NCI-H128 (cell line): ENCODE measurements around the gene CD82.
"Not testable (repeated sequence)": the region's sequence is repeated elsewhere in the genome, so short reads cannot be mapped to it uniquely, and the experiment has no call there.

ENCODE experiments used
- DNase-seq: peaks from one replicate; lab custom pipeline; 2025; ENCODE audit not compliant: unreplicated experiment; lab: John Stamatoyannopoulos, UW

Gene CD82

DNA sequence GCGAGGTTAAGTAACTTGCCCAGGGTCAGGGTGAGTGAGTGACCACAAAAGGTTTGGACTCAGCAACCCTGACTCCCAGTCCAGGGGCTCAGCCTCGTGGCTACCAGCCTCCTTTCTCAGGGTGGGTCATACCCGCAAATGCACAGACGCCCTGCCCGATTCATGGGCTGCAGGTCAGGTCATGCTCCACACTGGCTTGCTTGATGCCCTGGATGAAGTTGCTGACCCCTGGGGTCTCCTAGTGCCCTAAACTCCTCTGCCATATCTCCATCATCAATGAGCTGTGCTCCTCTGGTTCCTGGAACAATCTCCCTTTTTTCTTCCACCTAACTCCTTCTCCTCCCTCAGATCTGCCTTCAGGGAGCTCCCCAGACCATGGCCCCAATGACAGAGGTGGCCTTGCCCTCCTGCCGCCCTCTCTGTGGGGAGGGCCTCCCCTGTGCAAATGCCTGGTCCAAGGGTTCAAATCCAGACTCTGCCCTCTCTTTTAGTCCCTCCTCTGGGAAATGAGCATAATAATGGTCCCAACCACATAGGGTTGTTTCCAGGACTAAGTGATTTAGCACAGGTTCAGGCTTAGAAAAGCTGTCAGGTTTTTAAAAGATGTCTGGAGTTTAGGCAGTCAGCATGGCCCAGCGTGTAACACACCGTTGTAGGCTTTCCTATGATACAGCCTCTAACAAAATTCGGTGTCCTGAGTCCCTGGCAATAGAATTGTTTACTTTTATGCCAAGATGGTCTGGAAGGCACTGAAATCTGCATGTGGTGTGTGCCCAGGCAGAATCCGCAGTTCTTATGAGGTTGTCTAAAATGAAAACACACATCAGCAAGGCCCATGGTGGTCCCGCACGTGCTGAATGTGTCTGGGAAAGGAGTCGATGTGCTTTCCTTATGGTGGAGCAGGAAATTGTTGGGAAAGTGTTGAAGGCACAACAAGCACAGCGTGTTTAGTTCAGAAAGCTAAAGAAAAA is 63.6 kb downstream of the CD82 start:
- DNase-seq = no peak

DNA sequence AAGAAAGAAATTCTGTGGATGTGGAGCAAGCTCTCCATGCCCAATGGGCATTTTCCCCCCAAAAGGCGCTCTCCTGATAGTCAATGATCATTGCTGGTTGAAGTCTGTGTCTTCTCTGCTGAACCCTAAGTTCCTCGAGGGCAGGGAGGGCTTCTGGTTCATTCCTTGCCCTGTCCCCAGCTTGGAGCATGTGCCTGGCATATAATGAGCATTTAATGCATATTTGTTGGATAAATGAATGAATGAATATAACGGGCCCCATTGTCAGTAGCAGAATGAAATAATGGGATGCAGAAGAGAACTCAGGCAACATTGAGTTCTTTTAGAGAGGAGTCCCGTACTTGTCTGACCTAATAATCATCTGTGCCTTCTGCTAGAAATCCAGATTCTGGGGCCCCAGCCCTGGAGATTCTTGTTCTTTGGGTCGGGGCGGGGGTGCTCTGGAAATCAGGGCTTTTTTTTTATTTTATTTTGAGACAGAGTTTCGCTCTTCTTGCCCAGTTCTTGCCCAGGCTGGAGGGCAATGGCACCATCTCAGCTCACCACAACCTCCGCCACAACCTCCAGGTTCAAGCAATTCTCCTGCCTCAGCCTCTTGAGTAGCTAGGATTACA is 64.4 kb downstream of the CD82 start:
- no peak for DNase-seq

DNA sequence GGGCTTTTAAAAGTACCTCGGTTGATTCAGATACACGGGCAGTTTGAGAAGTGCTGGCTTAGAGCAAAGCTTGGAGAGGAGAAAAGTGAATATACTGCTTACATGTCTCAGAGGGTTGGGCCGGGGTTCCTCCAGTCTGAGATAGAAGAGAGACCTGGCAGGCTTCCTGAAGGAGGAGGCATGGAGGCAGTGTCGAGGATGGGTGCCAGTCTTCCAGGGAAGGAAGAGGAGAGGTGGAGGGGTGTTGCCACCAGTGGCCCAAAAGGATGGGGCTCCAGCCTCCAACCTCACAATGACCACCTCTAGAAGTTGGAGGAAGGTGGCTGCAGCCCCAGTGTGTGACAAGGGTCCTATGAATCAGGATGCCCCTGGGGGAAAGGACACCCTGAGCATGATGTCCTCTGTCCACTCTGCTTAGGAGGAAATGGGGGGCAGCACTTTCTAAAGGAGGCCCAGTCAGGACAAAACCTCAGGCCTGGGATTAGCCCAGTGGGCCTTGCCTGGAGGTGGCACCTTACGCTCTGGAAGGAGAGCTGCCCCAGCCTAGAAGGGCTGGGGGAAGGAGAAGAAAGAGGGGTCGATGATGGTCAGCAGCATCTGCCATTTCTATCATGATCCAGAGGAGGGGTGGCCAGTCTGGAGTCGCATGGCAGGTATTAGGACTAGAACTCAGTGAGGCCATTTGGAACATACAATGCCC is 65.2 kb downstream of the CD82 start:
- no peak for DNase-seq

DNA sequence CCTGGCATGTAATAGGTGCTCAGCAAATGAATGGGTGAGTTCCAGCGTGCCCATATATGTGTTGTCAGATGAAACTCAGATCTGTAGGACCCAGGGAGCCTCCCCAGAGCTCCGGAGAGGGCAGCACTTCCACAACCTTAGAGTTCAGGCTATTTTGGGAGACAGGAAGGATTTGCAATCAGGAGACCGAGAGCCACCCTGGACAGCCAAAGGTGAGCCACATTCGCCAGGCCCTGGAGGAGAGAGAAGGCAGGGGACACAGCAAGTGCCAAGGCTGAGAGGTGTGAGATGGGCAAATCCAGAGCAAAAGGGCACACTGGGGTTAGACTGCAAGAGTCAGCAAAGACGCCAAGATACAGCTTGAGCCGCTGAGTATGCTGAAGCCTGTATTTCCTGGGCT is 66.4 kb downstream of the CD82 start:
- no peak for DNase-seq

DNA sequence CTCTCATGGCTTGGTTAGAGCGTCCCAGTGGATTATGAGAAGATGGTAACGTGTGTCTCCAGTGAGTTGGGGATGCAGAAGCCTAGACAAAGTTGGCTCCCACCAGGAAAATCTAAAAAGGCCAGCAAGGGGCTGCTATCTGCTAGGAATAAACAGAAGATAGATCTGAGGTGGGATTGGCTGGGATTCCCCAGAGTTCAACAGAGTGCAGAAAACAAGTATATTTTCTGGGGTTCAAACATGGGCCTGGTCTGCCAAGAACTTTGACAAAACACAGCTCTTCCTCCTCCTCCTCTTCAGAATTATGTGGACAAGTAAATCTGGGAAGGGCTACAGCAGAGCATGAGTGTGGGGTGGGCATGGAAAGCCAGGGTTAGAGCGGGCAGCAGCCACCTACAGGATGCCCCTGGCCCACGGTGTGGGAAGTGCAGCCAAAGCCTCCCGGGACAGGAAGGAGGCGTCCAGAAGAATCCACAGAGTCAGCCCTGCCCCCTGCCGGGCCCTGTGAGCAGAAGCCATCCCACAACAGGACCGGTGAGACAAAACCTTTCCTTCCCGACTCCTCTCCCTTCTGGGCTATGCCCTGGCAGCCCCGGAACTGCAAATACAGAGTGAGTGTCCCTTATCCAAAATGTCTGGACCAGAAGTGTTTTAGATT is 67.1 kb downstream of the CD82 start:
- DNase-seq = no peak

DNA sequence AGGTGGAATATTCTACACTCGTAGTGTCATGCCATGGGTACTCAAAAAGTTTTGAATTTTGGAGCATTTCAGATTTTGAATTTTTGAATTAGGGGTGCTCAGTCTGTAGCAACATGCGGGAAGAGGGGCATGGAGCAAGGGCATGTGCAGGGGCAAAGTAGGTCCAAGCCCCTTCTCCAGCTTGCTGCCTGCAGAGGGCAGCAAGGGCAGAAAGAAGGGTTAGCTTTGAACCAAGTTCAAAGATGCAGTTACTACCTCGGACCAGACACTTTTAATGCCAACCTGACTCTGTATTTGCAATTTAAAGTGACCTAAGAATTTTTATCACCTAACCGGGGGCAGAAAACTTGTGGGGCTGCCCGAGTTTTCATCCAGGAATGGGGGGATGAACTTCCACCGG is 68.2 kb downstream of the CD82 start:
- no peak for DNase-seq

DNA sequence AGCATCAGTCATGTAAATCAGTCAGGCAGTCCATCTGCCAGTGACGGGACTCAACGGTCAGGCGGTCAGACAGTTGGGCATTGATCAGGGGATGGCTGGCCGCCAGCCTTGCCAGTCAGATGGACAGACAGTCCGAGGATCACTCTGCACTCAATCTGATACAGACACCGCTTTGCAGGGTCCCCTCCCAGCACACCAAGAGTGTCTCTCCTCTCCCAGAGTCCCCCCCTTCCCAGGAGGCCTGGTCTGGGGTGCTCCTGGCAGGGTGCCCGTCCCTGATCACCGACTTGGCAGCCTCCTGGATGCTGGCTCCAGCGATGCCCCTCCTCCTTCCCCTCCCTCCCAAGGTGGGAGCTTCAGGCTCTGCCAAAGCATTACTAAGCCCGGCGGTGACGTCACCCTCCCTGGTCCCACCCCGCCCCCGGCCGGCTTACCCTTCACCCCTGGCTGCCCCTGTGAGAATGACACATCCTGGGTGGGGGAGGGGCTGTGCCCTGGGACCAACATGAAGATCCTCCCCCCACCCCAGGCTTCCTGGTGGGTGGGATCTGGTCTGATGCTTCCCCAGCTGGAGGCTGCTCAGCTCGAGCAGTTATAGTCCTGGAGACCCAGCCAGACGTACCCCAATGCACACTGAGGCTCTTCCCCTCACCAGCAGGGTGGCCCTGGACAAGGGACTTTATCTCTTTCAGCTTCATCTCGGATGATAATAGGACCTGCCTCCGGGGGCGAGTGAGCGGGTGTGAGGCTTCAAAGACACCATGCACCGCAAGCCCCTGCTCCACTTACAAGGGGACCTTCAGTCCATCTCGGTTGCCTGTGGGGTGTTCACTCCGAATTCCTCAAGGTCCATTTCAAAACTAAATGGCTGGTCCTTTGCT is 69.2 kb downstream of the CD82 start:
- no peak for DNase-seq

DNA sequence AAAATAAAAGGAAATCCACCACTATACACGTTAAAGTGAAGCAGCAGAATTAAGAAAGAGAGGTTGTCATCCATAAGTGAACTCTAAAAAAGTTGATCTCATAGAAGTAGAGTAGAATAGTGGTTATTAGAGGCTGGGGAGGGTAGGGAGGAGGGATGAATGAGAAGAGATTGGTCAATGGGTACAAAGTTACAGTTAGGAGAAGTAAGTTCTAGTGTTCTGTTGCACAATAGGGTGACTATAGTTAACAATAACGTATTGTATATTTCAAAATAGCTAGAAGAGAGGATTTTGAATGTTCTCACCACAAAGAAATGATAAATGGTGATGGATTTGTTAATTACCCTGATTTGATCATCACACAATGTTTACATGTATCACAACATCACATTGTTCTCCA is 72.0 kb downstream of the CD82 start:
- DNase-seq = no peak

DNA sequence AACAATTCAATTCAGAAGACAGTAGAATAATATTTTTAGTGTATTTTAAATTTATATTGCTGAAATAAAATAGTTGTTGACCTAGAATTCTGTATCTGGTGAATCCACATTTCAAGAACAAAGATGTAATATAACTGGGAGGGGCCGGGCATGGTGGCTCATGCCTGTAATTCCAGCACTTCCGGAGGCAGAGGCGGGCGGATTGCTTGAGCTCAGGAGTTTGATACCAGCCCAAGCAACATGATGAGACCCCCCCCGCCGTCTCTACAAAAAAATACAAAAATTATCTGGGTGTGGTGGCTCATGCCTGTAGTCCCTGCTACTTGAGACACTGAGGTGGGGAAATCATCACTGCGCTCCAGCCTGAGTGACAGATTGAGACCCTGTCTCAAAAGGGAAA is 72.6 kb downstream of the CD82 start:
- DNase-seq = no peak

DNA sequence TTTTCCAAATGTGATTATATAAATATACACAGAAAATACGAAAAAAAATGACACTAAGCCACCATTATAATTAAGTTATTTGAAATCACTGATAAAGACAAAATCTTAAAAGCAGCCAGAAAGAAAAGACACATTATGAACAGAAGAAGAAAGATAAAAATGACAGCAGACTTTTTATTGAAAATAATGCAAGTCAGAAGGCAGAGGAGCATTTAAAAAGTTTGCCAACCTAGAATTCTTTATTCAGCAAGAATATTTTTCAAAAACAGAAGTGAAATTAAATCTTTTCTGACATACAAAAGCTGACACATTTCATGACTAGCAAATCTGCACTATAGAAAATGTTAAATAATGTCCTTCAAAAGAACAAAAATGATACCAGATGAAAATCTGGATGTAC is 77.8 kb downstream of the CD82 start:
- DNase-seq = no peak

DNA sequence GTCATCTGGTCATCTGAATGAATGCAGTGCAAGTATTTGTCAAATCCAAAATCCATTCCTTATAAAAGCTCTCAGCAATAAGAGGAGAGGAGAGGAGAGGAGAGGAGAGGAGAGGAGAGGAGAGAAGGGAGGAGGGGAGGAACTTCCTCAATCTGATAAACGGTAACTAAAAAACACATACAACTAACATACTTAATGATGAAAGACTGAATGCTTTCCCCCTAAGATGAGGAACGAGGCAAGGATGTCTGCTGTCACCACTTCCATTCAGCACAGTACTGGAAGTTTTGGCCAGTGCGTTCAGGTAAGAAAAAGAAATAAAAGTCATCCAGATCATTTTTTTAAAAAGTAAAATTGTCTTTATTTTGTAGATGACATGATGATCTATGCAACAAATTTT is 80.4 kb downstream of the CD82 start:
- DNase-seq = no peak

DNA sequence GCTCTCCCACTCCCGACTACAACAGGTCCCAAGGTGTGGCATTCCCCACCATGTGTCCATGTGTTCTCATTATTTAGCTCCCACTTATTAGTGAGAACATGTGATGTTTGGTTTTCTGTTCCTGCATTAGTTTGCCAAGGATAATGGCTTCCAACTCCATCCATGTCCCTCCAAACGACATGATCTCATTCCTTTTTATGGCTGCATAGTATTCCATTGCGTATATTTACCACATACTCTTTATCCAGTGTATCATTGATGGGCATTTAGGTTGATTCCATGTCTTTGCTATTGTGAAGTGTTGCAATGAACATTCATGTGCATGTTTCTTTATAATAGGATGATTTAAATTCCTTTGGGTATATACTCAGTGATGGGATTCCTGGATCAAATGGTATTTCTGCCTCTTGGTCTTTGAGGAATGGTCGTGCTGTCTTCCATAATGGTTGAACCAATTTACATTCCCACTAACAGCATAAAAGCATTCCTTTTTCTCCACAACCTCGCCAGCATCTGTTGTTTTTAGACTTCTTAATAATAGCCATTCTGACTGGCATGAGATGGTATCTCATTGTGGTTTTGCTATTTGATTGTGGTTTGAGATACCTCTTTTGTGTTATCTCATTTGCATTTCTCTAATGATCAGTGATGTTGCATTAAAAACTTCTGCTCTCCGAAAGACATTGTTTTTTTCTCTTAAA is 81.9 kb downstream of the CD82 start:
- not testable (repeated sequence) for DNase-seq

DNA sequence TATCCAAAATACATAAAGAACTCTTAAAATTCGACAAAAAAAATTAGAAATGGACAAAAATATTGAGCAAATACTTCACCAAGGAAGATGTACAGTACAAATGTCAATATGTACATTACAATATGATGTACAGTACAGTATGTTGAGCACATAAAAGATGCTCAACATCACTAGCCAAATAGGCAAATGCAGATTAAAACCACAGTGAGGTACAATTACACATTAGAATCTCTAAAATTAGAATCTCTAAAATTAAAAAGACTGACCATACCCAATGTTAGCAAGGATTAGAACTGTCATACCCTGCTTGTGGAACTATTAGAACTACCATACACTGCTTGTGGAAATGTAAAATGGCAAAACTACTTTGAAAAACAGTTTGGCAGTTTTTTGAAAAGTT is 82.6 kb downstream of the CD82 start:
- no peak for DNase-seq

DNA sequence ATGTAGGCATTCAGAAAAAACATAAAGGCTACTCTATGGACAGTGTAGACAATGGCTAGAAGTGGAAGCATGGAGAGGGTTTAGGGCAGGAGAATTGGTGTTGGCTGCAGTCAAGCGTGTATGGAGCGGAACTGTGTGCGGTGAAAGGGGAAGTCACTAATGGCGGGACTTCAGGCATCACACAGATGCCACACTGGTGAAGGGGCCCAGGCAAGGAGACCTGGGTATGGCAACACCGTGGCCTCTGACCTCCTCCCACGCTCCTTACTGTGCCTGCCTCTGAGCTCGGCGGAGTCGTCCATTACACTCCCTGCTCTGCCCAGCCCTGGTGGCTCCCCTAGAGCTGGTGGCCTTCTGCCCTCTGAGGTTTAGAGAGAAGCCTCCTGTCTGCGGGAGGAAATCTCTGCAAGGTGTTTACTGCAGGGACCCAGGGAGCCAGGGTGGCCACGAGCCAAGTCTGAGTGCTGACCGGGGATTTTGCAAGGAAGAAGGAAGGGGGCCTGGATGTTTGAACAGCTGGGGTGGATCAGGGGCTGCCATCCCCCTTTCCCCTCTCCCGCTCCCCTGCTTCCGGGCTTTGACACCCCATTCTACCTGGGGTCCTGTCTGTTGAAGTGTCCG is 86.2 kb downstream of the CD82 start:
- no peak for DNase-seq

DNA sequence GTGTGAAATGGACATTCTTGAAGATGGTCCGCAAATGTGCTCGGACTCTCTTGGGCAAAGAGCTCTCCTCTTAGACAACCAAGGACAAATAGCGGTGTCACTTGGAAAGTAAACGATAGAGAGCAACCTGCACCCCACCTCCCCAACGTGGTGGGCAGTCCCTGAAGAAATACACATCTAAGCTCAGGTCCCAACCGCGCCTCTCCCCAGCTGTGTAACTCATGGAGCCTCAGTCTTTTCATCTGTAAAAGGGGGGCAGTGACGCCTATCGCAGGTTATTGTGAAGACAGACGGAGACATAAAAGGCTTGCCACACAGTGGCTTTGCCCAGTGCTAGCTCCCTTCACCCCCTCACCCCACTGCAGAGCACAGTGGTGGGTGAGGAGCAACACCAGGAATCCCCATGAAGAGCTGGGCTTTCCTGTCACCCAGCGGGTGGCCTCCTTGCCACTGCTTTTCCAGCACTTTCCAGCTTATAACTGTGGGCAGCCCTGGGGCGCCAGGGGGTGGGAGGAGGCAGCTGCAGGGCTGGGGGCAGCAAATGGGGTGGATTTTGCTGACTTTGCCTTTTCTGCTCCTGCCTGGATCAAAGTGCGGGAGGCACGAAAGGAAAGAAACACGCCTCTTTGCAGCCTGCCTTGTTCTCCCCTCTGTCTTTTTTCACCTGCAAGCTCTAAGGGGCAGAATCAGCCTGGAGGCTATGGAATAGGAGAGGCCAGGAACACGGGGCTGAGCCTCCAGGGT is 87.6 kb downstream of the CD82 start:
- no peak for DNase-seq

DNA sequence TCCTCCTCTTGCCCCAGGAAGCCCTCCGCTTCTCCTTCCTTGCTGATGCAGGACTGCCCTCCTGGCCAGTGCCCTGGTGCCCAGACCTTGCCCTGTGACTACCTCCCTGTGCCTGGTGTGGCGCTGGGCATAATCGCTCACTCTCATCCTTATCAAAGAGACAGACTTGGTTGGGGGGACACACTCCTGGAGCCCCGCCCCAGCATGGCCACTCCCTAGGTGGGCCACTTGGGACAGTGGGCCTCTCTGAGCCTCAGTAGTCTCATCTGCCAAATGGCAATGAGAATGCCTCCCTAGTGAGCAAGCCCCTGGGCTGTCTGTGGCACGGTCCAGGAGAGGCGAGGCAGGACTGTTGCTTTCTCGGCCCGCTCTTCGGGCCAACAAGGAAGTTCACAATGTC is 88.6 kb downstream of the CD82 start:
- DNase-seq = no peak

DNA sequence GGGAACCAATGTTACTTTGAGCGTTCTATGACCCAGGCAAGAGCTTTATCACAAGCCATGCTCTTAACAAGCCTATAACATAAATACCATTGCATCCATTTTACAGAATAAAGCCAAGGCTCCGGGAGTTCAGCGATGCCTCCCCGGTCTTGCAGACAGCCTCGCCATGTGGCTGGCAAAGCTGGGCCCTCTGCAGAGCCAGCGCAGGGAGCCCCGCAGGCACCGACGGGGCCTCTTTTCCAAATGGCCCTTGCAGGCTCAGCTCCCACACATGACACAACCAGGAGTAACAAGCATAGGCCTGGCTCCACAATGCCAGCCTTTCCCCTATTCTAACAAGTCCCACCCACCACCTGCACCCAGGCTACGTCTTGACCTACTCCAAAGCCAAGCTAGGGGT is 89.1 kb downstream of the CD82 start:
- no peak for DNase-seq

DNA sequence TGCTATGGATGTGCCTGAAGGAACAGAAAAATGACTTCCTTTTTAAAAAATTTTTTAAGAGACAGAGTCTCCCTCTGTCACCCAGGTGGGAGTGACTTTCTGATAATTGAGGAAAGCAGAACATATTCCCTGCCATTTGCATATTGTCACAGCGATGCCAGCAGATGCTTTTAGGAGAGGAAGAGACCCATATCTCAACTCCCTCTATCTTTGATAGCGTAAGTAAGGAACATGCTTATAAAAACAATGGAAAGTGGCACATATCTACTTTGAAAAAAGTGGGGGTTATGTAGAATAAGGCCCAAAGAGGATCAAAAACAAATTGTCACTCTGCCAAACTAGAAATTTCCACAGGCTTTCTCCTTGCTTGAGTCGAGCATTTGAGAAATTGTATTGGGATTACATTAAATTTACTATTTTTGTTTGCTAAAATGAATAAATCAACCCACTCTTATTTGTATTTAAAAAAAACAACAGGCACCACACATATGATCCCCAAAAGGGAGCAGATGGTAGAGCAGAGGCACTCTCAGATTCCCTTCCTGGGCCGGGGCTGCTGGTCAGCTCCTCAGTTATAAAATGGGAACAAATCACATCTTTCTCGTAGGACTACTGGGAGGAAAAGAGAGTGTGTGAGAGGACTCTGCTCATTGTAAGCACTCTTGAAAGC is 92.5 kb downstream of the CD82 start:
- DNase-seq = no peak
